Psoas muscle (tissue), 8 donors: ENCODE results near the gene ARHGAP10. TPM values are rescaled to one million over a fixed set of nuclear protein-coding genes. Genes with fewer than 3 reads are reported as not detected.
"Not testable (repeated sequence)": the region's sequence is repeated elsewhere in the genome, so short reads cannot be mapped to it uniquely, and the experiment has no call there.

ENCODE experiments used
- ATAC-seq, 4 donors: fragments of 200-7000 bp; cut with Tn5 transposase; one replicate each; pipeline ENCODE4 v1.9.1; 2020; ENCODE audit warnings: moderate library complexity in 3 of 4, mild to moderate bottlenecking in 2 of 4
- DNase-seq, 2 donors: peaks; one replicate each; pipeline ENCODE4 v3.0.0-alpha.2; 2020
- H3K27ac ChIP-seq: fragments of 200-600 bp; one replicate; pipeline ENCODE4 v1.8.0; 2022
- H3K27me3 ChIP-seq, 3 donors: fragments of 200-600 bp in 1 of 3; one replicate each; pipeline versions ENCODE4 v1.6.1 to v1.8.0; 2013 to 2022; ENCODE audit warnings: low read length in 2 of 3, mild to moderate bottlenecking in 2 of 3, moderate library complexity in 1 of 3; ENCODE audit not compliant: insufficient read depth in 3 of 3
- H3K36me3 ChIP-seq, 2 donors: fragments of 200-600 bp in 1 of 2; one replicate each; pipeline versions ENCODE4 v1.6.1 to v1.8.0; 2013 to 2022; ENCODE audit warnings: low read depth in 1 of 2, mild to moderate bottlenecking in 1 of 2, moderate library complexity in 1 of 2; ENCODE audit not compliant: insufficient read depth in 1 of 2
- H3K4me1 ChIP-seq: fragments of 200-600 bp; one replicate; pipeline ENCODE4 v1.8.0; 2022
- H3K4me3 ChIP-seq: fragments of 200-600 bp; one replicate; pipeline ENCODE4 v1.8.0; 2022; ENCODE audit warnings: mild to moderate bottlenecking
- H3K9me3 ChIP-seq: fragments of 200-600 bp; one replicate; pipeline ENCODE4 v1.8.0; 2022
- WGBS, 3 donors: extraction: QIAGEN DNeasy Blood & Tissue Kit; methylation state at CpG; one replicate each; pipeline versions ENCODE4 v1.1.6 to v1.1.7; 2013; 5-methylcytosine and 5-hydroxymethylcytosine counted together
- intact Hi-C, 2 donors: fragments of 100-400 bp; cut with DNase I; formaldehyde crosslinking; loops; one replicate each; pipeline versions ENCODE4 v1.11.0 to v1.14.2; 2022
- polyA plus RNA-seq, 3 donors: library from polyadenylated mRNA; stranded (reverse); fragments of 200-250 nt; gene quantifications; one replicate each; pipeline ENCODE4 v1.2.3, GENCODE V29; 2013
- total RNA-seq, 4 donors: library from RNA; stranded (reverse); fragmentation: NEBNext Ultra II Directional in 2 of 4; extraction: Animal tissue kit (Norgen Biotek cat#: 25700) in 2 of 4; gene quantifications; one replicate each; pipeline versions ENCODE4 v1.2.1 to v1.2.4, GENCODE V29; 2021 to 2023
- TF ChIP-seq, protein P1 (sequence below): fragments of 200-600 bp; IDR thresholded peaks from one replicate; pipeline ENCODE4 v1.8.0; 2022; ENCODE audit warnings: antibody characterized with exemption
- donor health status: healthy with polysubstance abuse.
- donor health status: DM: no; HTN: no; CAD: no; lungs with moderate emphysema.
- donor health status: Bipolar disorder and iron deficiency.
- donor health status: healthy.
- donor health status: DM: yes; HTN: yes; CAD: no.
- donor health status: DM: no; HTN: no; CAD: no.
- donor health status: DM: no; HTN: no; CAD: no.
- donor health status: DM: yes; HTN: yes; CAD: no.

Gene ARHGAP10
- total and polyA plus RNA-seq, 7 donors, result 28.8 to 43.5 (median 34.0) TPM

GRCh38 chr4:147794314-147794680, 62.4 kb downstream of the ARHGAP10 start:
- Histone ChIP-seq H3K4me3 (no peak overlapping the region), H3K27ac (peak overlapping the region; percentile 51), H3K36me3 (no peaks in the 10 kb centered on the region), H3K27me3 (no peaks in the 10 kb centered on the region), H3K4me1 (peaks cover 46% of the 10 kb centered on the region), H3K9me3 (no peaks in the 10 kb centered on the region)
- no peak for ATAC-seq
- intact Hi-C loops, result no loop called here
- DNase-seq, result no peak
- TF ChIP-seq, protein P1, sequence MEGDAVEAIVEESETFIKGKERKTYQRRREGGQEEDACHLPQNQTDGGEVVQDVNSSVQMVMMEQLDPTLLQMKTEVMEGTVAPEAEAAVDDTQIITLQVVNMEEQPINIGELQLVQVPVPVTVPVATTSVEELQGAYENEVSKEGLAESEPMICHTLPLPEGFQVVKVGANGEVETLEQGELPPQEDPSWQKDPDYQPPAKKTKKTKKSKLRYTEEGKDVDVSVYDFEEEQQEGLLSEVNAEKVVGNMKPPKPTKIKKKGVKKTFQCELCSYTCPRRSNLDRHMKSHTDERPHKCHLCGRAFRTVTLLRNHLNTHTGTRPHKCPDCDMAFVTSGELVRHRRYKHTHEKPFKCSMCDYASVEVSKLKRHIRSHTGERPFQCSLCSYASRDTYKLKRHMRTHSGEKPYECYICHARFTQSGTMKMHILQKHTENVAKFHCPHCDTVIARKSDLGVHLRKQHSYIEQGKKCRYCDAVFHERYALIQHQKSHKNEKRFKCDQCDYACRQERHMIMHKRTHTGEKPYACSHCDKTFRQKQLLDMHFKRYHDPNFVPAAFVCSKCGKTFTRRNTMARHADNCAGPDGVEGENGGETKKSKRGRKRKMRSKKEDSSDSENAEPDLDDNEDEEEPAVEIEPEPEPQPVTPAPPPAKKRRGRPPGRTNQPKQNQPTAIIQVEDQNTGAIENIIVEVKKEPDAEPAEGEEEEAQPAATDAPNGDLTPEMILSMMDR, result no peak
- 91 to 93% (median 93%) methylated on average over 1 of the region's 1 CpG for WGBS, 3 donors

DNA sequence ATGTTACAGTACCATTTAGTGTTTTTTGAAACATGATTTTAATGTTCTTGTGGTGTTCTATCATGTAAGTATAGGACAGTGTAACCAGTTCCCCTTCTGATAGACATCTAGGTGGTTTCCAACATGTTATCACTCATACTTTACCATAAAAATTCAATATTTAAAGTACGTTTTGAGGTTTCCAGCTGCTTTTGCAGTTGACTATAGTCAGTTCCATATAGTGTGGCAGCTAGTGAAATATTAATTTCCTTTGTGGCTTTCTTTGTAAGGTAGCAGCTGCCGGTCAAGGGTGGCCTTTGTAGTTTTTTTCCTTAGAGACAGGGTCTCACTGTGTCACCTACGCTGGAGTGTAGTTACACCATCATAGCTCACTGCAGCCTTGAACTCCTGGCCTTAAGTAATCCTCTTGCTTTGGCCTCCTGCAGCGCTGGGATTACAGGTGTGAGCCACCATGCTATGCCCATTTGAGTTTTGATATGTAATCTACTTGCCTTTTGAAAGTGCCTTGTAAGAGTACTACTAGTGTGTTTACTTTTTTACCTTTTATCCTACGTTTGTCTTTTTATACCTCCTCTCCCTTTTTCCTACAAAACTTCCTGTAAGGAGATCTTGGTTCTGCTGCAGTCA, 63.0 kb downstream of the ARHGAP10 start:
- Histone ChIP-seq H3K9me3 (no peaks in the 10 kb centered on the region), H3K27ac (peak overlapping the region; percentile 1), H3K36me3 (no peaks in the 10 kb centered on the region), H3K27me3 (no peaks in the 10 kb centered on the region), H3K4me3 (no peak overlapping the region), H3K4me1 (peaks cover 46% of the 10 kb centered on the region)
- TF ChIP-seq, protein P1, result no peak
- DNase-seq, result no peak
- 70 to 82% (median 72%) methylated on average over 5 of the region's 5 CpGs for WGBS, 3 donors
- ATAC-seq, result no peak
- intact Hi-C loops, result loop anchor here in 1 of 2 donors (1.0 kb wide), 1 partner anchor 14 kb away; no protein-coding TSS in a partner anchor

DNA sequence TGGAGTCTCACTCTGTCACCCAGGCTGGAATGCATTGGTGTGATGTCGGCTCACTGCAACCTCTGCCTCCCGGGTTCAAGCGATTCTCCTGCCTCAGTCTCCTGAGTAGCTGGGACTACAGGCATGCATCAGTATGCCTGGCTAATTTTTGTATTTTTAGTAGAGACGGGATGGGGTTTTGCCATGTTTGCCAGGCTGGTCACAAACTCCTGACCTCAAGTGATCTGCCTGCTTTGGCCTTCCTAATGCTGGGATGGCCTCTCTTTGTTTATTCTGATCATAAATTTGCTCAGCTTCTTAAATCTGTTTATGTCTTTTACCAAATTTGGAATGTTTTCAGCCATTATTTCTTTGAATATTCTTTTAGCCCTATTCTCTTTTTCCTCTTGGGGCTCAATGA, 67.2 kb downstream of the ARHGAP10 start:
- Histone ChIP-seq H3K27ac (peak overlapping the region; percentile 63), H3K4me1 (peaks cover 48% of the 10 kb centered on the region)
- peak in 2 of 4 donors; percentile 21 to 43 for ATAC-seq
- H3K36me3 ChIP-seq, intact Hi-C loops, DNase-seq, H3K27me3 ChIP-seq, H3K9me3 ChIP-seq, H3K4me3 ChIP-seq: not testable (repeated sequence)
- WGBS, 3 donors, result 70 to 74% (median 71%) methylated on average over 4 of the region's 4 CpGs

DNA sequence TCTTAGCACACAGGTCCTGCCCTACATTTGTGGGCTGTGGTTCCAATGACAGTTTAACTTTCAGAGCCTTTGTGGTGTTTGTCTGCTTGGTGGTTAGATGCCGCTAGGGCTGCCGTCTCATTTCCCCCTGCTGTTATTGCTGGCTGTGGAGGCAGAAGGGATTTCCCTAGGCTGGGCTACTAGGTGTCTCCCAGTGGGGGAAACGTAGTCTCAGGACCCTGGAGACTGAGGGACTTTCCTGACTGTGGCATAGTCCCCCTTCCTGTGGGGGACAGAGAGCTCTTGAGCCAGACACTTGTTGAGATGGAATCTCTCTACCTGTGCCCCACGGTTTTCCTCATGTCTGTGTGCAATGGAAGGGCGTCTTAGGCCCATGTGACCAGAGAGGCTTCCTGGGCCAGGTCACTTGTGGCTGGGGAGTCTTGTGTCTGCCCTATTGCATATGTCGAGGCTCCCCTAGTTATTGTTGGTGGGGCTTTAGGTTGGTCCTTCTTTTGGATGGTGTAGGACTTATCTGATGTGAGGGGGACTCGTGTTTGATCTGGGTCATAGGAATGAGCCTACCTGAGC, 68.2 kb downstream of the ARHGAP10 start:
- TF ChIP-seq, protein P1, result no peak

GRCh38 chr4:147801820-147802219, 69.9 kb downstream of the ARHGAP10 start:
- no peak for DNase-seq
- no peak overlapping the region for H3K4me3 ChIP-seq
- H3K27ac ChIP-seq, result peak overlapping the region; percentile 58
- no peaks in the 10 kb centered on the region for H3K9me3 ChIP-seq
- intact Hi-C loops, result no loop called here
- no peaks in the 10 kb centered on the region for H3K36me3 ChIP-seq
- peaks cover 65% of the 10 kb centered on the region for H3K4me1 ChIP-seq
- peak in 2 of 4 donors; percentile 67 to 72 for ATAC-seq
- WGBS, 3 donors, result 69 to 79% (median 72%) methylated on average over 4 of the region's 4 CpGs
- no peaks in the 10 kb centered on the region for H3K27me3 ChIP-seq
- TF ChIP-seq, protein P1, result no peak

More for the DNA sequence above, 68.2 kb downstream of the ARHGAP10 start:
- no peak overlapping the region for H3K4me3 ChIP-seq
- H3K27me3 ChIP-seq, result no peaks in the 10 kb centered on the region
- no peaks in the 10 kb centered on the region for H3K36me3 ChIP-seq
- ATAC-seq (peak; percentile 53 to 77 (median 66)), DNase-seq (no peak)
- peak overlapping the region; percentile 63 for H3K27ac ChIP-seq
- intact Hi-C loops, result no loop called here
- 72 to 82% (median 77%) methylated on average over 7 of the region's 7 CpGs for WGBS, 3 donors
- H3K9me3 ChIP-seq, result no peaks in the 10 kb centered on the region
- peaks cover 57% of the 10 kb centered on the region for H3K4me1 ChIP-seq
